ENCODE results near the gene TBC1D14.

Gene TBC1D14, protein sequence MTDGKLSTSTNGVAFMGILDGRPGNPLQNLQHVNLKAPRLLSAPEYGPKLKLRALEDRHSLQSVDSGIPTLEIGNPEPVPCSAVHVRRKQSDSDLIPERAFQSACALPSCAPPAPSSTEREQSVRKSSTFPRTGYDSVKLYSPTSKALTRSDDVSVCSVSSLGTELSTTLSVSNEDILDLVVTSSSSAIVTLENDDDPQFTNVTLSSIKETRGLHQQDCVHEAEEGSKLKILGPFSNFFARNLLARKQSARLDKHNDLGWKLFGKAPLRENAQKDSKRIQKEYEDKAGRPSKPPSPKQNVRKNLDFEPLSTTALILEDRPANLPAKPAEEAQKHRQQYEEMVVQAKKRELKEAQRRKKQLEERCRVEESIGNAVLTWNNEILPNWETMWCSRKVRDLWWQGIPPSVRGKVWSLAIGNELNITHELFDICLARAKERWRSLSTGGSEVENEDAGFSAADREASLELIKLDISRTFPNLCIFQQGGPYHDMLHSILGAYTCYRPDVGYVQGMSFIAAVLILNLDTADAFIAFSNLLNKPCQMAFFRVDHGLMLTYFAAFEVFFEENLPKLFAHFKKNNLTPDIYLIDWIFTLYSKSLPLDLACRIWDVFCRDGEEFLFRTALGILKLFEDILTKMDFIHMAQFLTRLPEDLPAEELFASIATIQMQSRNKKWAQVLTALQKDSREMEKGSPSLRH

GRCh38 chr4:6909113-6909969, at the start of gene TBC1D14:
TBC1D14 (plus strand) TSS chr4:6909826; CDS start chr4:6923390, 13,564 bp downstream.
- DNase-seq (ENCODE audit: low spot score) (peak; percentile 90), FAIRE-seq (no peak)

- no peak for DNase-seq (ENCODE audit: low spot score)
- no peak for FAIRE-seq
Measured at GRCh38 chr4:6868386-6868785, 41.2 kb upstream of the TBC1D14 start.

DNA sequence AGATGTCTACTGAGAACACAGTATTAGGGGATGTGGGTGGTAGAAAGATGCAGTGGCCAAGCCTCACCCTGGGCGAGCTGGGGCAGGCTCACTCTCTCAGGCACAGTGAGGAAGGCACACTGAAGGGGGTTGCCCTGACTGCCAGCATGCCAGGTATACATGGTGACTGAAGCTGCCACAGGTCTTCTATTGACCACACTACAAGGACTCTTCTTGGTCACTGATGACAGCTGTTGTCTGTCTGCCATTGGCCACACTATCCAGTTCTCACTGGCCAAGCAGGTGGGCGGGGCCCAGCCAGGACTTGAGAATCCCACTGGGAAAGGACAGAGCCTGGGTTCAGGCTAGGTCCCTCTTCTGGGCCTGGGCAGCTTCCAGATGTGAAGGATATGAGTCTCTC, 39.7 kb upstream of the TBC1D14 start:
- DNase-seq (ENCODE audit: low spot score) (no peak), FAIRE-seq (no peak)

GRCh38 chr4:6873291-6873690, 36.3 kb upstream of the TBC1D14 start:
- FAIRE-seq (no peak), DNase-seq (ENCODE audit: low spot score) (no peak)

DNA sequence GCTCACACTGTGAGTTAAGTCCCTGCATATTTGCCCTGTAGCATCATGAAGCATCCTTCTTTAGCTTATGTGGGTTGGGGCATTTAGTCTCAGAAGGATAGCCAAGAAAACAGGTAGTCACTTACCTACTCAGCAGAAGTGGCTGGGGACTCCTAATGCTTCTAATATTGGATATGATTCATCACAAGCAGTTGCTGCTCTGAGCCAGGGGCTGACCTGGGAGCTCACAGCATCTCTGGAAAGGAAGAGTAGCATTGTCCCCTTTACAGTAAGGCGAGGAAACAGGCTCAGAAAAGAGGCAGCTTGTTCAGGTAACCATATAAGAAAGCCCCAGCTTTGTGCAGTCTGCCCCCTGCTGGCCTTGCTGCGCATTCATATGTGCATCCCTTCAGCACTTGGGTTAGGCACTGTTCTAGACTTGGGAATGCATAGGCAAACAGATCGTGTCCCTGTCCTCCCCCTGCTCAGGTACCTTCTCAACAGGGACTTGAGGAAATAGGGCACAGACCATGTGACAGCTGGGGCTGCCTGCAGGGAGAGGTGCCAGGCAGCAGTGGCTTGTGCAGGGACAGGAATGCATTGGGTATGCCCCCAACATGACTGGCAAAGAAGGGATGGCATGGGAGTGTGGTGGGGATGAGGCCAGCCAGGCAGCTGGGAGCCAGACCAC, 35.7 kb upstream of the TBC1D14 start:
- peak; percentile 44 for DNase-seq (ENCODE audit: low spot score)
- no peak for FAIRE-seq

GRCh38 chr4:6874981-6875380, 34.6 kb upstream of the TBC1D14 start:
- DNase-seq (ENCODE audit: low spot score) (no peak), FAIRE-seq (no peak)

DNA sequence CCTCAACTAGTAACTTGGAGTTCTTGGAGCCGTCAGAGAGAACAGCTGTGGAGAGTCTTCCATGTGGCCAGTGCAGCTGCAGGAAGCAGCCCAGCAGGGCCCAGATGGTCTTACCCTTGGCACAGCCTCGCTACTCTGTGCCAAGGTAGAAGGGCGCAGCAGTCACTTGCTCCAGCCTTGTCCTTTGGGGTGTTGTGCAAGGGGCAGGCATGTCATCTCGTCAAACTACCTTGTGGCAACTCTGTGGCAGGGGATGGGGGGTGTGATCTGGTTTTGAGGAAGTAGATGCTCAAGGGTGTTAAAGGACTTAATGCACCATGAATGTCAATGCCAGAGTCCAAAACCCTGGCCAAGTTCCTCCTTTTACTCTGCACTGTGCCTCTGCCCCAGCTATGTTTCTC, 34.2 kb upstream of the TBC1D14 start:
- FAIRE-seq, result no peak
- no peak for DNase-seq (ENCODE audit: low spot score)

DNA sequence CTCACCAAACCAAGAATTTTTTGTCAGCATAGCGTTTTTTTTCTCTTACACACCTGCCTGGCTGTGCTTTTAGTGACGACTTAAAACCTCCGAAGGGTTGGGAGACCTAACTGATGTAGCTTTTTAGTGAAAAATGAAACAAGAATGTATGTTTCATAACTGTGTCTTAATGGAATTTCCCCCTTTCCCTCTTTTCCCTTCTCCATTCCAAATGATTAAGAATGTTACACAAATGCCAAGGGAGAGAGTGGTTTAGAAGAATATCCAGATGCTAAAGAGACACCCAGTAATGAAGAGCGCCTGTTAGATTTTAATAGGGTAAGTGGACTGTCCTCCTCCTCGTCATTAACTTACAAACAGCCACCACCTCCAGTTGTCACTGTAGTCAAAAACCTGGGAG, 33.2 kb upstream of the TBC1D14 start:
- DNase-seq (ENCODE audit: low spot score), result no peak
- no peak for FAIRE-seq

DNA sequence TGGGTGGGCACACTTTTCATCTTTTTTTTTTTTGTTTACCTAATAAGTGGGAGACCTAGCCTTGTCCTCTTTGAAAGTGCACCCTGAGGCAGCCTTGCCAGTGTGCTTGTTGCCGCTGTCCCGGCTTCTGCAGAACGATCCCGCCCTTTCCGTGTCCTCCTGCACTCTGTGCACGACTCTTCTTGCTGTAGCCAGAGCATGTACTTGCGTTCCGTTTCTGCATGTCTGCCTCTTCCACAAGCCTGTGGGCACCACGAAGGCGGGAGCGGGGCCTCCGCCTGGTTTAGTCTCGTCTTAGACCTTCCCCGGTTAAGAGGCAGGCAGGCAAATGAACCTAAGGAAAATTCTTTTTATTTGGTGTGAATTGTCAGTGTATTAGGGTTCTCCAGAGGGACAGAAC, 32.6 kb upstream of the TBC1D14 start:
- DNase-seq (ENCODE audit: low spot score), result no peak
- FAIRE-seq, result no peak

DNA sequence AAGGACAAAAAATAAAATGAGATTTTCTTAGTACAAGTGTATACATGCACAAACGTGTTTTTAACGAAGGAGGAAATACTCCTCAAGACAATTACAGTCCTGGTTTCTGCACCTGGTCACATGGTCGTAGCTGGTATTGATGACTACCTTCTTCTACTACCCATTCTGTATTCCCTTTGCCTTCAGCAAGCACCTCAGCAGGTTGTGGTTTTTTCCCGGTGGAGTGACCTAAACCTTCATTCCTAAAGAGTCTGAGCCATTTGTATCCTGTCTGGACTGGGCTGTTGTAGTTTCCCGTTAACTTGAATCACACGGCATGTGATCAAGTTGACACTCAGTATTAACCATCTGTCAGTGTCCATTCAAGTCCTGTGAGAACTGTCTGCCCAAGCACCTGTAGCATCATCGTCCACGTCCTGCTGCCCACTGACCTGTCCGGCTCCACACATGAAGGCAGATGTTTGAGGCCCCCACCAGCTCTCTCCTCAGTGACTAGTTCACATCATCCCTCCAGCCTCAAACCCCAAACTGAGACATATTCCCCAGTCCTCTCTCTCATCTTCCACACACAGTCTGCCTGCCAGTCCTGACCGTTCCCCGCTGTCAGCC, 31.1 kb upstream of the TBC1D14 start:
- DNase-seq (ENCODE audit: low spot score) (no peak), FAIRE-seq (no peak)

DNA sequence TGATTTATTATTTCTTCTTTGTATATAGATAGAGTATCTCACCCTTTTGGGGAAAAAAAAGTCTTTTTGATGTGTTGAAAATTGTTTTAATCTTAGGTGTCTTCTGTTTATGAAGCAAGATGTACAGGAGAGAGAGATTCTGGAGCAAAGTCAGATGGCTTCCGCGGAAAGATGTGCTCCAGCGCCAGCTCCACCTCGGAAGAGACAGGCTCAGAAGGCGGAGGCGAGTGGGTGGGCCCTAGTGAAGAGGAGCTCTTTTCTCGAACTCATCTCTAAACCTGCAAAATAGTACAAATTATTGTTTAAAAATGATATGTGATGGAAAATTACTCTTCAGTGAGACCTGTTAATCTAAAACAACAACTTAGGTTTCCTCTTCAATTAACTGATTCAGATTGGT, 28.9 kb upstream of the TBC1D14 start:
- no peak for FAIRE-seq
- DNase-seq (ENCODE audit: low spot score), result no peak

GRCh38 chr4:6881908-6882307, 27.7 kb upstream of the TBC1D14 start:
- DNase-seq (ENCODE audit: low spot score), result no peak
- FAIRE-seq, result no peak

GRCh38 chr4:6884341-6884870, 25.2 kb upstream of the TBC1D14 start:
- no peak for DNase-seq (ENCODE audit: low spot score)
- no peak for FAIRE-seq

GRCh38 chr4:6885953-6886557, 23.6 kb upstream of the TBC1D14 start:
- DNase-seq (ENCODE audit: low spot score) (no peak), FAIRE-seq (no peak)

DNA sequence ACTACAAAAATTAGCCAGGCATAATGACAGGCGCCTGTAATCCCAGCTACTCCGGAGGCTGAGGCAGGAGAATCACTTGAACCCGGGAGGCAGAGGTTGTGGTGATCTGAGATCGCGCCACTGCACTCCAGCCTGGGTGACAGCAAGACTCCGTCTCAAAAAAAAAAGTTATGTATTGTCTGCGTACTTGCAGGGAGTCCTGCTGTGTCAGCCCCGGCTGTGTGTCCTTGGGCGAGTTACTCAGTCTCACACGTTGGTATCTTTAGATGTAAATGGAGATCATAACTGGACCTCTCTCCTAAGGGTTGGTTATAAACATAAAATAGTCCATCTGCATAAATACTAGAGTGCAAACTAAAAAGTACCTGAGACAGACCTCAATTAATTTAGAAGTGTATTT, 22.7 kb upstream of the TBC1D14 start:
- FAIRE-seq (no peak), DNase-seq (ENCODE audit: low spot score) (no peak)

DNA sequence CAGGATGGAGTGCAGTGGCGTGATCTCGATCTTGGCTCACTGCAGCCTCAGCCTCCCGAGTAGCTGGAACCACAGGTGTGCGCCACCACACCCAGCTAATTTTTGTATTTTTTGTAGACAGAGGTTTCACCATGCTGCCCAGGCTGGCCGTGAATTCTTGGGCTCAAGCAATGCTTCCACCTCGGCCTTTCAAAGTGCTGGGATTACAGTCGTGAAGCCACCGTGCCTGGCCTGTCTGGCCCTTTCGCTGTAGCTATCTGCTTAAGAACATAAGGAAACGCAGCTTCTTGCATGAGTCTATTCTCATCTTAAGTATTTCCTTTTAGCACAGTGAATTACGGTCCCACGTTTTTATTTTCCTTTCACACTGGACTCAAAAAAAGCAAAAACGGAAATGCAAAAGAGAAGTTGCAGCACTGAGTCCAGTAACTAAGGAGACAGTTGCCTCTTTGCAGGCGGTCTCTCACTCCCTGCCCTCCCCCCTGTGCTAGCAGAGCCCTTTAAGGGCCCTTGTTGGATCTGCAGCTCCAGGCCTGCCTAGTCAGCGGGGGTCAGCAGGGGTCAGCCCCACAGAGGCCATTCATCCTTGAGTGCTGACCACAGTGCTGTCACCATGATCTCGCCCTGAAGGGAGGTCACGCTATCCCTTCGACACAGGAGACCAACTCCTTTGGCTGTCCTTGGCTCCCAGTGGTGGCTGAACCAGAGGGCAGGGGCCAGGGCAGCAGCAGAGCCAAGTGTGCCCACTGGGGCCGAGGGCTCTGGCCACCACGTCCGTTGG, 21.8 kb upstream of the TBC1D14 start:
- no peak for DNase-seq (ENCODE audit: low spot score)
- no peak for FAIRE-seq

- no peak for FAIRE-seq
- no peak for DNase-seq (ENCODE audit: low spot score)
Measured at GRCh38 chr4:6888506-6889071, 21.0 kb upstream of the TBC1D14 start.

DNA sequence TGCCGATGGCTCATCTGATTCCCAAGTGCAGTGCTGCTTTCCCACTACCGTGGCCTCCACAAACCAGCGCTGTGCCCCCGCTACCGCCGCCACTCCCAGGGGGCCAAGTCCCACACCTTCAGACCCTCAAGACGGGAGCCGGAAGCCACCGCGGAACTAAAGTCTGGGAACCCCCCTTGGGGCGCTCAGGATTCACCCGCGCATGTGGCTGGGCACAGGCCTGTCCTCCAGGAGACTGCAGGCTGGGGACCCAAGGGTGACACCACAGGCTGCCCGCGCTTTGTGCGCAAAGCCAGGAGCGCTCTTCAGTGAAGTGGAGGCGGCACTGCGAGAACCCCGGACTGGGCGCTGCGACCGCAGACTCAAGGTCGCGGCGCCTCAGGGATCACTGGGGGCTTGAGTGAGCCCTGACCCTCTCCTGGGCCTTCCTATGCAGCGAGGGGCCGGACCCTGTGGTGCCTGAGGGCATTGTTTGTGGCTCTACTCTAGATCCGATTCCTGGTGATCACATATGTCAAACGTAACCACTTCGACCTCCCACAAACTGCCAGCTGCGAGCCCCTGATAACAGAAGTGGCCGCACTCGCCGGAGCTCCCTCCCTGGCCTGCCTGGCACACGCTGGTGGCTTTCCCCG, 20.4 kb upstream of the TBC1D14 start:
- FAIRE-seq, result no peak
- no peak for DNase-seq (ENCODE audit: low spot score)
